GM12865 (cell line): ENCODE data around the gene FARS2.

Source experiments
- DNase-seq: peaks from one replicate; pipeline ENCODE4 v3.0.0; 2010; ENCODE audit warnings: low read depth
- H3K4me3 ChIP-seq: 2 replicates; pipeline ENCODE4 v1.5.1; 2011; ENCODE audit warnings: mild to moderate bottlenecking, low read depth, low read length, control low read depth
- CTCF ChIP-seq: IDR thresholded peaks from 2 replicates; pipeline ENCODE4 v1.5.1; 2011; ENCODE audit warnings: low read length, control low read depth, low read depth, inconsistent platforms; ENCODE audit not compliant: insufficient read depth; ENCODE audit errors: missing control alignments

The FARS2 gene

GRCh38 chr6:5219011-5219691 is 42.2 kb upstream of the FARS2 start:
- H3K4me3 ChIP-seq = no peak overlapping the region
- TF ChIP-seq CTCF = no peak
- no peak for DNase-seq

GRCh38 chr6:5220443-5220842 is 40.9 kb upstream of the FARS2 start:
- DNase-seq = no peak
- no peak for TF ChIP-seq CTCF
- no peak overlapping the region for H3K4me3 ChIP-seq

- TF ChIP-seq CTCF = no peak
Observed at GRCh38 chr6:5223309-5223708, 38.0 kb upstream of the FARS2 start.

GRCh38 chr6:5229356-5229755 is 32.0 kb upstream of the FARS2 start:
- TF ChIP-seq CTCF = no peak
- no peak for DNase-seq
- H3K4me3 ChIP-seq = no peak overlapping the region

More at GRCh38 chr6:5223309-5223708, 38.0 kb upstream of the FARS2 start:
- no peak overlapping the region for H3K4me3 ChIP-seq
- DNase-seq = no peak

GRCh38 chr6:5230081-5230480 is 31.2 kb upstream of the FARS2 start:
- DNase-seq = no peak
- no peak for TF ChIP-seq CTCF

GRCh38 chr6:5231289-5231688 is 30.0 kb upstream of the FARS2 start:
- no peak for TF ChIP-seq CTCF

More at GRCh38 chr6:5230081-5230480, 31.2 kb upstream of the FARS2 start:
- no peak overlapping the region for H3K4me3 ChIP-seq

GRCh38 chr6:5234874-5235273 is 26.4 kb upstream of the FARS2 start:
- TF ChIP-seq CTCF = no peak
- no peak for DNase-seq
- H3K4me3 ChIP-seq = no peak overlapping the region

More at GRCh38 chr6:5231289-5231688, 30.0 kb upstream of the FARS2 start:
- H3K4me3 ChIP-seq = no peak overlapping the region
- DNase-seq = no peak
